Stimulated activated CD8-positive, alpha-beta memory T cell treated with anti-CD3 and anti-CD28 coated beads, Interleukin-7, amount 100 ng/mL, for 24 hours (primary cell): ENCODE data around the gene TMEM198.

ENCODE experiments used
- DNase-seq: peaks from one replicate; pipeline ENCODE4 v3.0.0-alpha.2; 2020; ENCODE audit warnings: low read depth

TMEM198 gene

DNA sequence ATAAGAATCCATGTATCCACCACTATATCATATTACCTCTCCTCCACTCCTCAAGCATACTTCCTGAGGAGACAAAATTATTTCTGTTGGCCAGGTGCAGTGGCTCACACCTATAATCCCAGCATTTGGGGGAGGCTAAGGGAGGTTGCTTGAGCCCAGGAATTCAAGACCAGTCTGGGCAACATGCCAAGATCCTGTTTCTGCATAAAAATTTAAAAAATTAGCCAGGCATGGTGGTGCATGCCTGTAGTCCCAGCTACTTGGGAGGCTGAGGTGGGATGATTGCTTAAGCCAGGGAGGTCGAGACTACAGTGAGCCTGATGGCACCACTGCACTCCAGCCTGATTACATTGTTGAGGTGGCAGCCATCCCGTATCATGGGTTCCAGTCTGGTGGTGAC, 37.5 kb downstream of the TMEM198 start:
- DNase-seq: no peak

- DNase-seq: no peak
Observed at GRCh38 chr2:219591091-219591490, 47.3 kb downstream of the TMEM198 start.

GRCh38 chr2:219592736-219593135, 48.9 kb downstream of the TMEM198 start:
- DNase-seq: no peak

DNA sequence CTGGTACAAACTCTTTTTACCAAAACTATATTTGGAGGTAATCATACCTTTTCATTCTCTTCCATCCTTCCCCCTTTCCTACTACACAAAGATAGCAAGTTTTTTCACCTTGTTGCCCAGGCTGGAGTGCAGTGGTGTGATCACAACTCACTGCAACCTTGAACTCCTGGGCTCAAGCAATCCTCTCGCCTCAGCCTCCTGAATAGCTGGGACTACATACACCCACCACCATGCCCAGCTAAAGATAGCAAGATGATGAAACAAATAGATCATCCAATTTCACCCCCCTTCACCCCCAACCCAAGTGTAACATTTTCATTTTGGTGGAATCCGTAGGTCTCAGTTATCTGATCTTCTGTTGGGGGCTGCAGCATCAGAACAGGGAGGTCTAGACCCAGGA, 49.3 kb downstream of the TMEM198 start:
- no peak for DNase-seq

GRCh38 chr2:219595256-219595655, 51.4 kb downstream of the TMEM198 start:
- DNase-seq: no peak

DNA sequence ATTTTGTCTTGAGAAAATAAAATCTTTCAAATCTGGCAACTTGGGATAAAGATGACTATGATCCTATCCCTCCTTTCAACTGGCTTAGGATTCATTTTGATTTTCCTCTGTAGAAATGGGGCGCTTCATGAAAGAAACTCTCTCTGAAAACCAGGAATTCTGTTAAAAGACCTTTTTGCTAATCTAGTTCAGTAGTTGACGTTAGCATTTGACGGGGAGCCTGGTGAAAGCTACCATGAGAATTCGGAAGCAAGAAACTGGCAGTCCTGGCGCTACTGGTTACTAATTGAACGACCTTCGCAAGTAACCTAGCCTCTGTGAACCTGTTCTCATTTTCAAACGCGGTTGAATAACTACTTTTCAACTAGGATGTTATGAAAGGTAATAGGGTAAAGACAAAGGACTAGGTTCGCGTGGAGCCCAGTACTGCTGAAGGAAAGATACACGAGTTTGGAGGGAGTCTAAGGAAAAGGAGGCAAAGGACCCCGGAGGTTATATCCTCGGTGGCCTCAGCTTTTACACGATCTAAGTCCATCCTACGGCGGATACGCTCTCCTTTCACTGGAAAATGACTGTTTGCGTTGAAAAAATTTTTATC, 53.2 kb downstream of the TMEM198 start:
- no peak for DNase-seq

DNA sequence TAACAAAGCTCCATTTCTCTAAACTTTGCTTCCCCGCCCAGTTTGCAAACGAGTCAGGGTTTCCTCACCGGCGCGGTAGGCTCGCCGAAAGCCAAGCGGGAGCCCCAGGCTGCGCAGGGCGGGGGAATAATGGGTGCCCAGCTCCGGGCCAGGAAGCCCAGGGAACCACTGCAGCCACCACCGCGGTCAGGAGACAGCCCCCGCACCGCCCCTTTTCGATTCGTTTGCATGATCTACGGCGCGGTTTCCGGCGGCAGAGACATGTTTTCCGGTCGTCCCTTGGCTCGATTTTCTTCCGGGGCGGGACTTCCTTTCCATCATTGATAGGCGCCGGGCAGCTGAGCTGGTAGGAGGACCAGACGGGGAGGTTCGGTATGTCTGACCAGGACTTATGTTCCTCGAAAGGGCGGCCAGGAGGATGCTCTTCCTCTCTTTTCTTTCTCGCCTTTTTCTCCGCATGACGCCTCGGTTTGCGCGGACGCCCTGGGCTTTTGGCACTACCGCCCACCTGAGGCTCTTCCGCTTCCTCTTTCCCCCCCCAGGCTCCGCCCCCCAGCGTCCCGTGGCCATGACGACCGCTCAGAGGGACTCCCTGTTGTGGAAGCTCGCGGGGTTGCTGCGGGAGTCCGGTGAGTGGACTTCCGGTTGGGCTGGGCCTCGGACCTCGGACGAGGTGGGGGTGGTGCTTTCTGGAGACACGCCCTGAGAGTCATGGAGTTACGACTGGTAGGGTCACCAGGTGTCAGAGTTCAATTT, 53.9 kb downstream of the TMEM198 start, which contains the start of gene STK11IP:
Gene STK11IP (plus strand): TSS at position 306 of the 756 bp plus-strand sequence. CDS start 263 bp downstream, at position 569.
- peak; percentile 89 for DNase-seq

DNA sequence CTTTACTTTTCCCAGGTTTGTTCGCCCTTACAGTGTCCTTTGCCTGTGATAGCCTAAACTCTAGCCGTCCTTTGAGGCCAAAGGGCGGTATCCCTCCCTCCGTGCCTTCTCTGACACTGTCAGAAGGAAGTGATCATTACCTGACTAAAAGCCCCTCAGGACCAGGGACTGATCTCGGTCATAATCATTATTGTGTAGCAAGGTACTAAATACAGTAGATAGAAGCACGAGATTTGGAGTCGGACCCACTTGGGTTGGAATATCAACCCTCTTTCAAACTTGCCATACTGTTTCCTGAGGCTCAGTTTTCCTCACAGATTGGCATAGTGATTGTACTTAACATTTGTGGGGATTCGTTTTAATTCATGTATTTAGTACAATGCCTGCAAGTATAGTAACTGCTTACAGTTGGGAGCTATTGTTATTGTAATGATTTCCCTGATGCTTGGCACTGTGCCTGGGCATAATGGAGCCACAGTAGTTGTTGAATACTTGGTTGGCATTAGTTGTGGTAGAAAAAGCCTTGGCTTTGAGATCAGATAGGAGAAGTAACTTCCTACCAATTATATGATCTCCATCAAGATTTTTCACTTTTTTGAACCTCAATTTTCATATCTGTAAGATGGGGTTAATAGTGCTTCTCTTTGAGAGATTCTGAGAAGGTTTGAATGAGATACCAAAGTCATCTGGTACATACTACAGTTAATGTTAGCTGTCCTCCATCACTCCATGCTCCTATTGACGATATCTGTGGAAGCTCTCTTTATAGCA, 54.7 kb downstream of the TMEM198 start:
- DNase-seq: no peak
